HepG2 (cell line): ENCODE measurements around the gene GGCT. TPM values are rescaled to one million over a fixed set of nuclear protein-coding genes. Genes with fewer than 3 reads are reported as not detected.
A peak's percentile ranks its signal among the peaks of the same experiment; 100 is the strongest.

ENCODE experiments used
- FOXC1 ChIP-seq: sonication (generic); formaldehyde crosslinking; IDR thresholded peaks from 2 replicates; pipeline ENCODE4 v1.8.0; 2022; ENCODE audit warnings: mild to moderate bottlenecking, missing genetic modification reagents, borderline replicate concordance
- HNRNPL ChIP-seq: fragments of 200-400 bp; formaldehyde crosslinking; IDR thresholded peaks from 2 replicates; pipeline ENCODE4 v1.6.1; 2017; ENCODE audit warnings: mild to moderate bottlenecking, low read depth, low read length
- HOXA3 ChIP-seq: sonication (generic); formaldehyde crosslinking; IDR thresholded peaks from 2 replicates; pipeline ENCODE4 v1.5.0; 2020; ENCODE audit warnings: missing genetic modification reagents
- JUN ChIP-seq: sonication (generic); formaldehyde crosslinking; IDR thresholded peaks from 2 replicates; pipeline ENCODE4 v1.4.0; 2020; ENCODE audit warnings: mild to moderate bottlenecking, missing genetic modification reagents
- MAZ ChIP-seq, 2 experiments: sonication (generic) in 1 of 2; formaldehyde crosslinking in 1 of 2; IDR thresholded peaks; 2 replicates each; pipeline versions ENCODE4 v1.5.0 to v1.6.1; 2012 to 2020; ENCODE audit warnings: low read depth in 2 of 2, mild to moderate bottlenecking in 2 of 2, borderline replicate concordance in 1 of 2, improper control_type of control experiment in 1 of 2, low read length in 1 of 2, missing genetic modification reagents in 1 of 2, moderate library complexity in 1 of 2
- MBNL3 ChIP-seq: fragments of 250-450 bp; sonication (Bioruptor Pico); conservative IDR thresholded peaks from 2 replicates; pipeline ENCODE4 v1.8.0; 2022; ENCODE audit warnings: mild to moderate bottlenecking, inconsistent platforms
- MED13 ChIP-seq: sonication (generic); formaldehyde crosslinking; IDR thresholded peaks from 2 replicates; pipeline ENCODE4 v1.5.0; 2020; ENCODE audit warnings: missing genetic modification reagents
- NCOR1 ChIP-seq: fragments of 200-600 bp; sonication (generic); IDR thresholded peaks from 2 replicates; pipeline ENCODE4 v1.7.0; 2017; ENCODE audit warnings: antibody characterized with exemption, low read length, borderline replicate concordance
- NFKBIZ ChIP-seq: IDR thresholded peaks from 2 replicates; pipeline ENCODE4 v1.6.1; 2018; ENCODE audit warnings: missing genetic modification reagents, missing compliant biosample characterization
- RBFOX2 ChIP-seq: fragments of 200-400 bp; formaldehyde crosslinking; IDR thresholded peaks from 2 replicates; pipeline ENCODE4 v1.6.1; 2017; ENCODE audit warnings: low read depth, mild to moderate bottlenecking, low read length
- REL ChIP-seq: sonication (generic); formaldehyde crosslinking; conservative IDR thresholded peaks from 2 replicates; pipeline ENCODE4 v1.8.0; 2022; ENCODE audit warnings: mild to moderate bottlenecking, missing genetic modification reagents, moderate library complexity
- SIX4 ChIP-seq: sonication (generic); formaldehyde crosslinking; IDR thresholded peaks from 2 replicates; pipeline ENCODE4 v1.4.0; 2020; ENCODE audit warnings: missing genetic modification reagents
- TBX3 ChIP-seq: fragments of 450-650 bp; IDR thresholded peaks from 2 replicates; pipeline ENCODE4 v1.6.1; 2017; ENCODE audit warnings: antibody characterized with exemption, mild to moderate bottlenecking, inconsistent platforms, borderline replicate concordance
- TGIF2 ChIP-seq: IDR thresholded peaks from 2 replicates; pipeline ENCODE4 v1.6.1; 2016; ENCODE audit warnings: control low read depth, missing compliant biosample characterization
- TP53 ChIP-seq: sonication (generic); formaldehyde crosslinking; conservative IDR thresholded peaks from 2 replicates; pipeline ENCODE4 v1.4.0; 2020; ENCODE audit warnings: missing genetic modification reagents
- ZNF709 ChIP-seq: sonication (generic); formaldehyde crosslinking; IDR thresholded peaks from 2 replicates; pipeline ENCODE4 v1.5.0; 2020; ENCODE audit warnings: mild to moderate bottlenecking, missing genetic modification reagents
- ZNF772 ChIP-seq: sonication (generic); formaldehyde crosslinking; IDR thresholded peaks from 2 replicates; pipeline ENCODE4 v1.5.0; 2020; ENCODE audit warnings: mild to moderate bottlenecking, missing genetic modification reagents
- ZNF850 ChIP-seq: sonication (generic); formaldehyde crosslinking; conservative IDR thresholded peaks from 2 replicates; pipeline ENCODE4 v1.9.0; 2021; ENCODE audit warnings: mild to moderate bottlenecking, missing genetic modification reagents
- polyA plus RNA-seq, 8 experiments: library from polyadenylated mRNA; depleted of rRNA in 3 of 8; stranded (reverse) in 7 of 8; unstranded in 1 of 8; fragments of >200 nt; fragmentation: Illumina TruSeq in 4 of 8; extraction: Trizol in 4 of 8; gene quantifications; 2 replicates each; pipeline versions ENCODE4 v1.2.1 to v1.2.3, GENCODE V29; 2011 to 2016; ENCODE audit warnings: low read depth in 4 of 8, missing spikeins in 1 of 8, mixed read lengths in 1 of 8; ENCODE audit not compliant: insufficient read depth in 1 of 8
- total RNA-seq, 5 experiments: library from RNA; depleted of rRNA; stranded (reverse); fragments of >200 nt; fragmentation: Illumina TruSeq; extraction: Trizol; gene quantifications; 2 replicates each; pipeline ENCODE4 v1.2.3, GENCODE V29; 2016; ENCODE audit warnings: low read depth in 1 of 5
- TF ChIP-seq, protein P1 (sequence below): sonication (generic); formaldehyde crosslinking; IDR thresholded peaks from 2 replicates; pipeline ENCODE4 v1.4.0; 2020; ENCODE audit warnings: missing genetic modification reagents
- TF ChIP-seq, protein P2 (sequence below): sonication (generic); formaldehyde crosslinking; IDR thresholded peaks from 2 replicates; pipeline ENCODE4 v1.4.0; 2020; ENCODE audit warnings: mild to moderate bottlenecking, missing genetic modification reagents
- TF ChIP-seq, protein P3 (sequence below): sonication (generic); formaldehyde crosslinking; IDR thresholded peaks from 2 replicates; pipeline ENCODE4 v1.4.0; 2020; ENCODE audit warnings: missing genetic modification reagents, borderline replicate concordance
- TF ChIP-seq, protein P4 (sequence below): sonication (generic); formaldehyde crosslinking; IDR thresholded peaks from 2 replicates; pipeline ENCODE4 v1.8.0; 2023; ENCODE audit warnings: mild to moderate bottlenecking, missing genetic modification reagents
- TF ChIP-seq, protein P5 (sequence below): sonication (generic); formaldehyde crosslinking; IDR thresholded peaks from 2 replicates; pipeline ENCODE4 v1.8.1; 2023; ENCODE audit warnings: mild to moderate bottlenecking, inconsistent platforms, moderate library complexity, missing genetic modification reagents, borderline replicate concordance

GGCT gene
- total and polyA plus RNA-seq, 2 of the 13 experiments (the other 11 are each of a cell fraction or from before 2014, with no cell fraction given): 19.5 to 78.3 TPM

DNA sequence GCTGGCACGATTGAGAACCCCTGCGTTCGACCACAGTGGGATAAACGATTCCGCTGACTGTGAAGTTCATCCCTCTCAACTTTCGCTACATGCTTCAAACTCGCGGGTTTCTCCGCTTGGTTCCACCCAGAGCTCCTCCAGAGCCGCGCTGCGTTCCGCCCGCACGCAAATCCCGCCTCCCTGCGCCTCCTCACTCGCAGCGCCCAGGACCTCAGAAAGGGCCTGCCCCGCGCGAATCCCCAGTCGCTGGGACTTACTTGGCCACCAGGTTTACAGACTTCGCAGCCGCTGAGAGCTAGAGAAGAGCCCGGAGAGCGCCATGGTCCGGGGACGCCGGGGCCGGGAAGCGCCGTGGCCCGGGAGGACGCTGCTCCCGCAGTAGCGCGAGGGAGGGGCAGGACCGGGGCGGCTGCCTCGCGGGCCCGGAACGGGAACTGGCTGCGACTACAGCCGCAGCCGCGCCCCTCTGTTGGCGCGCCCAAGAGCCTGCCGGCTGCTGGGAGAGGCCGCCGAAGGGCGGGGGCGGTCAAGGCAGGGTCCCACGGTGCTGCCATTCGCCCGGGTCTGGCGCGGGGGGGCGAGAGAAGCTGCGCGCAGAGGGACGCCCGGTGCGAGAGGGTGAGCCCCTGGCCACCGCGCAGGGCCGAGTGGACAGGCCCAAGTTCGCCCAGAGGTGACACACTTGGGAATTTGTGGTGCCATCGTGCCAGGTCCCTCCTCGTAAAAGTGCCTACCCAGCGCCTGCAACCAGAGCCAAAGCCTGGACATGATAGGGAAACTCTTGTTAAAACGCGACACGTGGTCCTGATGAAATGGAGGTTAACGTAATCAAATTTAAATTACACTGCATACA lies 26.1 kb downstream of the GGCT start, which contains the start of gene NOD1 (continued):
- no peak for TF ChIP-seq REL (CRISPR knock-in tag)
- no peak for TF ChIP-seq MED13 (CRISPR knock-in tag)
- TF ChIP-seq ZNF850 (CRISPR knock-in tag): no peak
- TF ChIP-seq TGIF2: no peak
- TF ChIP-seq ZNF772 (CRISPR knock-in tag): peak; percentile 60; the same call in 1 of the 2 replicates
- no peak for TF ChIP-seq JUN (CRISPR knock-in tag)
- no peak for TF ChIP-seq TBX3
- no peak for TF ChIP-seq SIX4 (CRISPR knock-in tag)
- no peak for TF ChIP-seq NFKBIZ (CRISPR knock-in tag)
- no peak for TF ChIP-seq HNRNPL
- TF ChIP-seq, protein P1, sequence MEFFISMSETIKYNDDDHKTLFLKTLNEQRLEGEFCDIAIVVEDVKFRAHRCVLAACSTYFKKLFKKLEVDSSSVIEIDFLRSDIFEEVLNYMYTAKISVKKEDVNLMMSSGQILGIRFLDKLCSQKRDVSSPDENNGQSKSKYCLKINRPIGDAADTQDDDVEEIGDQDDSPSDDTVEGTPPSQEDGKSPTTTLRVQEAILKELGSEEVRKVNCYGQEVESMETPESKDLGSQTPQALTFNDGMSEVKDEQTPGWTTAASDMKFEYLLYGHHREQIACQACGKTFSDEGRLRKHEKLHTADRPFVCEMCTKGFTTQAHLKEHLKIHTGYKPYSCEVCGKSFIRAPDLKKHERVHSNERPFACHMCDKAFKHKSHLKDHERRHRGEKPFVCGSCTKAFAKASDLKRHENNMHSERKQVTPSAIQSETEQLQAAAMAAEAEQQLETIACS (CRISPR knock-in tag): 0 out of 2 replicates have a peak, but pooled peaks have one; percentile 18
- TF ChIP-seq MAZ (IDR thresholded peaks at IDR 0.05; ENCODE audit: borderline replicate concordance, low read depth, low read length): 0 out of 2 replicates have a peak, but pooled peaks have one; percentile 15
- no peak; the same call in 1 of the 2 replicates for TF ChIP-seq MAZ (CRISPR knock-in tag; IDR thresholded peaks at IDR 0.05; ENCODE audit: low read depth)
- no peak for TF ChIP-seq FOXC1 (CRISPR knock-in tag)
- peak; percentile 53; the same call in 1 of the 2 replicates for TF ChIP-seq HOXA3 (CRISPR knock-in tag)
- TF ChIP-seq, protein P2, sequence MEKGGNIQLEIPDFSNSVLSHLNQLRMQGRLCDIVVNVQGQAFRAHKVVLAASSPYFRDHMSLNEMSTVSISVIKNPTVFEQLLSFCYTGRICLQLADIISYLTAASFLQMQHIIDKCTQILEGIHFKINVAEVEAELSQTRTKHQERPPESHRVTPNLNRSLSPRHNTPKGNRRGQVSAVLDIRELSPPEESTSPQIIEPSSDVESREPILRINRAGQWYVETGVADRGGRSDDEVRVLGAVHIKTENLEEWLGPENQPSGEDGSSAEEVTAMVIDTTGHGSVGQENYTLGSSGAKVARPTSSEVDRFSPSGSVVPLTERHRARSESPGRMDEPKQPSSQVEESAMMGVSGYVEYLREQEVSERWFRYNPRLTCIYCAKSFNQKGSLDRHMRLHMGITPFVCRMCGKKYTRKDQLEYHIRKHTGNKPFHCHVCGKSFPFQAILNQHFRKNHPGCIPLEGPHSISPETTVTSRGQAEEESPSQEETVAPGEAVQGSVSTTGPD (CRISPR knock-in tag): no peak
- TF ChIP-seq TP53 (CRISPR knock-in tag): no peak
- TF ChIP-seq NCOR1: no peak
- TF ChIP-seq, protein P3, sequence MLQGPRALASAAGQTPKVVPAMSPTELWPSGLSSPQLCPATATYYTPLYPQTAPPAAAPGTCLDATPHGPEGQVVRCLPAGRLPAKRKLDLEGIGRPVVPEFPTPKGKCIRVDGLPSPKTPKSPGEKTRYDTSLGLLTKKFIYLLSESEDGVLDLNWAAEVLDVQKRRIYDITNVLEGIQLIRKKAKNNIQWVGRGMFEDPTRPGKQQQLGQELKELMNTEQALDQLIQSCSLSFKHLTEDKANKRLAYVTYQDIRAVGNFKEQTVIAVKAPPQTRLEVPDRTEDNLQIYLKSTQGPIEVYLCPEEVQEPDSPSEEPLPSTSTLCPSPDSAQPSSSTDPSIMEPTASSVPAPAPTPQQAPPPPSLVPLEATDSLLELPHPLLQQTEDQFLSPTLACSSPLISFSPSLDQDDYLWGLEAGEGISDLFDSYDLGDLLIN: no peak
- TF ChIP-seq, protein P4, sequence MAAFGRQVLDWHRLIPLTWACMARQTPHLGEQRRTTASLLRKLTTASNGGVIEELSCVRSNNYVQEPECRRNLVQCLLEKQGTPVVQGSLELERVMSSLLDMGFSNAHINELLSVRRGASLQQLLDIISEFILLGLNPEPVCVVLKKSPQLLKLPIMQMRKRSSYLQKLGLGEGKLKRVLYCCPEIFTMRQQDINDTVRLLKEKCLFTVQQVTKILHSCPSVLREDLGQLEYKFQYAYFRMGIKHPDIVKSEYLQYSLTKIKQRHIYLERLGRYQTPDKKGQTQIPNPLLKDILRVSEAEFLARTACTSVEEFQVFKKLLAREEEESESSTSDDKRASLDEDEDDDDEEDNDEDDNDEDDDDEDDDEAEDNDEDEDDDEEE (CRISPR knock-in tag): no peak
- TF ChIP-seq, protein P5, sequence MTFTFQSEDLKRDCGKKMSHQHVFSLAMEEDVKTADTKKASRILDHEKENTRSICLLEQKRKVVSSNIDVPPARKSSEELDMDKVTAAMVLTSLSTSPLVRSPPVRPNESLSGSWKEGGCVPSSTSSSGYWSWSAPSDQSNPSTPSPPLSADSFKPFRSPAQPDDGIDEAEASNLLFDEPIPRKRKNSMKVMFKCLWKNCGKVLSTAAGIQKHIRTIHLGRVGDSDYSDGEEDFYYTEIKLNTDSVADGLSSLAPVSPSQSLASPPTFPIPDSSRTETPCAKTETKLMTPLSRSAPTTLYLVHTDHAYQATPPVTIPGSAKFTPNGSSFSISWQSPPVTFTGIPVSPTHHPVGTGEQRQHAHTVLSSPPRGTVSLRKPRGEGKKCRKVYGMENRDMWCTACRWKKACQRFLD (CRISPR knock-in tag): no peak
- peak; percentile 85 for TF ChIP-seq RBFOX2
- TF ChIP-seq MBNL3 (CRISPR knock-in tag): no peak
- no peak for TF ChIP-seq ZNF709 (CRISPR knock-in tag)
